T-cell (primary cell): ENCODE data around the gene SLC66A2. TPM values are rescaled to one million over a fixed set of nuclear protein-coding genes. Genes with fewer than 3 reads are reported as not detected.
"Not testable (repeated sequence)": the region's sequence is repeated elsewhere in the genome, so short reads cannot be mapped to it uniquely, and the experiment has no call there.

ENCODE experiments used
- ATAC-seq, 4 experiments: fragments of 200-7000 bp in 3 of 4; fragments of 150-1000 bp in 1 of 4; cut with Tn5 transposase; replicated peaks in 1 of 4; 1 replicate in 3 of 4; 2 replicates in 1 of 4; pipeline ENCODE4 v1.10.0; 2021; ENCODE audit warnings: moderate library complexity in 3 of 4, mild to moderate bottlenecking in 2 of 4, moderate number of reproducible peaks in 1 of 4
- CTCF ChIA-PET, 2 donors: fragments of 300-600 bp; sonication (Branson Sonifier 250); formaldehyde crosslinking; loops; one replicate each; lab custom pipeline; 2022; ENCODE audit warnings: antibody characterized with exemption in 2 of 2; lab: Charles Lee
- POLR2A ChIA-PET, 2 donors: fragments of 300-600 bp; sonication (Branson Sonifier 250); formaldehyde crosslinking; loops; one replicate each; lab custom pipeline; 2022; ENCODE audit warnings: antibody characterized with exemption in 2 of 2; lab: Charles Lee
- DNase-seq, 35 experiments: peaks; one replicate each; pipeline versions ENCODE4 v3.0.0 to v3.0.0-alpha.2; 2013 to 2023
- H3K27ac ChIP-seq: one replicate; pipeline ENCODE4 v1.5.1; 2013; ENCODE audit warnings: low read length
- H3K27me3 ChIP-seq, 2 experiments: replicated peaks in 1 of 2; 1 replicate in 1 of 2; 2 replicates in 1 of 2; pipeline versions ENCODE4 v1.6.1 to v1.7.0; 2013; ENCODE audit warnings: low read length in 1 of 2, mixed read lengths in 1 of 2; ENCODE audit not compliant: control insufficient read depth in 2 of 2, insufficient read depth in 2 of 2; ENCODE audit errors: extremely low read depth in 1 of 2
- H3K36me3 ChIP-seq, 2 donors: 1 replicate in 1 of 2; 2 replicates in 1 of 2; pipeline versions ENCODE4 v1.6.1 to v1.7.0; 2013; ENCODE audit warnings: low read length in 1 of 2; ENCODE audit not compliant: control insufficient read depth in 2 of 2, insufficient read depth in 1 of 2; ENCODE audit errors: extremely low read depth in 1 of 2
- H3K4me1 ChIP-seq, 2 experiments: 1 replicate in 1 of 2; 2 replicates in 1 of 2; pipeline versions ENCODE4 v1.6.1 to v1.7.0; 2013; ENCODE audit warnings: low read length in 2 of 2, mixed read lengths in 1 of 2; ENCODE audit not compliant: insufficient read depth in 2 of 2, control insufficient read depth in 1 of 2; ENCODE audit errors: extremely low read depth in 1 of 2
- H3K4me3 ChIP-seq, 2 donors: 1 replicate in 1 of 2; 2 replicates in 1 of 2; pipeline versions ENCODE4 v1.5.1 to v1.7.0; 2013; ENCODE audit warnings: mild to moderate bottlenecking in 2 of 2, low read length in 1 of 2, moderate library complexity in 1 of 2; ENCODE audit not compliant: control insufficient read depth in 1 of 2; ENCODE audit errors: extremely low read depth in 1 of 2
- H3K9me3 ChIP-seq: 2 replicates; pipeline ENCODE4 v1.7.0; 2013
- H3K27ac Mint-ChIP-seq, 2 donors: one replicate each; pipeline ENCODE4 v1.8.0; 2020 to 2021; ENCODE audit warnings: mild to moderate bottlenecking in 2 of 2, mixed read lengths in 2 of 2
- H3K27me3 Mint-ChIP-seq, 2 donors: one replicate each; pipeline ENCODE4 v1.8.0; 2021 to 2022; ENCODE audit warnings: mixed read lengths in 2 of 2
- H3K36me3 Mint-ChIP-seq: one replicate; pipeline ENCODE4 v1.8.0; 2021; ENCODE audit warnings: mixed read lengths
- H3K4me1 Mint-ChIP-seq, 3 donors: one replicate each; pipeline ENCODE4 v1.8.0; 2020 to 2022; ENCODE audit warnings: mixed read lengths in 3 of 3, mild to moderate bottlenecking in 1 of 3
- H3K4me3 Mint-ChIP-seq, 3 donors: one replicate each; pipeline ENCODE4 v1.8.0; 2020 to 2022; ENCODE audit warnings: mild to moderate bottlenecking in 3 of 3, mixed read lengths in 3 of 3, moderate library complexity in 3 of 3
- H3K9me3 Mint-ChIP-seq, 3 donors: one replicate each; pipeline ENCODE4 v1.8.0; 2020 to 2022; ENCODE audit warnings: mixed read lengths in 3 of 3
- WGBS: methylation state at CpG from one replicate; pipeline ENCODE4 v1.1.5; 2013; ENCODE audit warnings: missing lambda C conversion rate; ENCODE audit not compliant: insufficient coverage; 5-methylcytosine and 5-hydroxymethylcytosine counted together
- total RNA-seq, 35 experiments: library from RNA in 6 of 35; stranded (reverse) in 6 of 35; fragments of 120-200 nt in 1 of 35; gene quantifications; one replicate each; pipeline versions ENCODE4 v1.2.1 to v1.2.4 and lab custom pipeline; 2013 to 2026

SLC66A2 gene
- total RNA-seq, 5 donors from 2014 or later (not counting 1 experiment from before 2014, with no cell fraction given), result 28.4 to 66.5 (median 37.6) TPM

- 94% methylated on average over 17 of the region's 25 CpGs for WGBS
- H3K9me3 ChIP-seq, H3K27me3 Mint-ChIP-seq, DNase-seq, ATAC-seq, H3K9me3 Mint-ChIP-seq, H3K36me3 ChIP-seq, H3K4me3 ChIP-seq, H3K4me1 ChIP-seq, POLR2A ChIA-PET, H3K27ac ChIP-seq, H3K4me3 Mint-ChIP-seq, H3K27me3 ChIP-seq, H3K4me1 Mint-ChIP-seq, H3K36me3 Mint-ChIP-seq, CTCF ChIA-PET, H3K27ac Mint-ChIP-seq: not testable (repeated sequence)
These were observed 73.2 kb downstream of the SLC66A2 start for GRCh38 chr18:79878246-79878645.

GRCh38 chr18:79877163-79878091 is 74.0 kb downstream of the SLC66A2 start:
- H3K4me3 Mint-ChIP-seq, result no peak overlapping the region
- POLR2A ChIA-PET, result no interaction called here
- Histone ChIP-seq H3K4me3 (no peak overlapping the region), H3K4me1 (no peaks in the 10 kb centered on the region), H3K27me3 (peaks cover 0 to 12% of the 10 kb centered on the region in 2 experiments), H3K36me3 (no peaks in the 10 kb centered on the region), H3K9me3 (no peaks in the 10 kb centered on the region), H3K27ac (no peak overlapping the region)
- ATAC-seq, result no peak
- peak in 1 of 35 experiments; percentile 7 for DNase-seq
- peaks cover 0 to 3% of the 10 kb centered on the region in 2 donors for H3K27me3 Mint-ChIP-seq
- CTCF ChIA-PET, result no interaction called here
- no peaks in the 10 kb centered on the region for H3K9me3 Mint-ChIP-seq
- H3K4me1 Mint-ChIP-seq, result no peaks in the 10 kb centered on the region
- H3K27ac Mint-ChIP-seq, result no peak overlapping the region
- H3K36me3 Mint-ChIP-seq, result no peaks in the 10 kb centered on the region
- 76% methylated on average over 28 of the region's 38 CpGs for WGBS

- Histone ChIP-seq H3K4me1 (no peaks in the 10 kb centered on the region), H3K9me3 (no peaks in the 10 kb centered on the region), H3K27ac (no peak overlapping the region), H3K36me3 (no peaks in the 10 kb centered on the region), H3K27me3 (peaks cover 0 to 13% of the 10 kb centered on the region in 2 experiments), H3K4me3 (no peak overlapping the region)
- CTCF ChIA-PET, result no interaction called here
- no peak overlapping the region for H3K4me3 Mint-ChIP-seq
- POLR2A ChIA-PET, result no interaction called here
- WGBS, result 94% methylated on average over 16 of the region's 16 CpGs
- no peaks in the 10 kb centered on the region for H3K4me1 Mint-ChIP-seq
- H3K27me3 Mint-ChIP-seq, result peaks cover 0 to 4% of the 10 kb centered on the region in 2 donors
- peak in 1 of 35 experiments; percentile 0 for DNase-seq
- no peaks in the 10 kb centered on the region for H3K36me3 Mint-ChIP-seq
- H3K27ac Mint-ChIP-seq, result no peak overlapping the region
- no peaks in the 10 kb centered on the region for H3K9me3 Mint-ChIP-seq
- no peak for ATAC-seq
These were observed 75.0 kb downstream of the SLC66A2 start for GRCh38 chr18:79876497-79876896.

GRCh38 chr18:79875931-79876461 is 75.5 kb downstream of the SLC66A2 start:
- DNase-seq, result peak in 1 of 35 experiments; percentile 3
- ATAC-seq, result no peak
- 85% methylated on average over 23 of the region's 23 CpGs for WGBS
- Histone ChIP-seq H3K4me1 (no peaks in the 10 kb centered on the region), H3K9me3 (no peaks in the 10 kb centered on the region), H3K27me3 (peaks cover 0 to 17% of the 10 kb centered on the region in 2 experiments), H3K36me3 (no peaks in the 10 kb centered on the region), H3K4me3 (no peak overlapping the region), H3K27ac (no peak overlapping the region)
- no peaks in the 10 kb centered on the region for H3K4me1 Mint-ChIP-seq
- H3K4me3 Mint-ChIP-seq, result no peak overlapping the region
- POLR2A ChIA-PET, result no interaction called here
- H3K9me3 Mint-ChIP-seq, result no peaks in the 10 kb centered on the region
- peaks cover 0 to 7% of the 10 kb centered on the region in 2 donors for H3K27me3 Mint-ChIP-seq
- CTCF ChIA-PET, result no interaction called here
- H3K36me3 Mint-ChIP-seq, result no peaks in the 10 kb centered on the region
- H3K27ac Mint-ChIP-seq, result no peak overlapping the region

- peak in 1 of 35 experiments; percentile 4 for DNase-seq
- Histone ChIP-seq H3K9me3 (no peaks in the 10 kb centered on the region), H3K36me3 (no peaks in the 10 kb centered on the region), H3K4me3 (no peak overlapping the region), H3K27ac (no peak overlapping the region), H3K4me1 (no peaks in the 10 kb centered on the region), H3K27me3 (peaks cover 0 to 17% of the 10 kb centered on the region in 2 experiments)
- ChIA-PET CTCF (no interaction called here), POLR2A (no interaction called here)
- Mint-ChIP-seq H3K27ac (no peak overlapping the region), H3K9me3 (no peaks in the 10 kb centered on the region), H3K4me3 (no peak overlapping the region), H3K27me3 (peaks cover 0 to 7% of the 10 kb centered on the region in 2 donors), H3K36me3 (no peaks in the 10 kb centered on the region), H3K4me1 (no peaks in the 10 kb centered on the region)
- no peak for ATAC-seq
- WGBS, result 97% methylated on average over 12 of the region's 15 CpGs
These were observed 75.9 kb downstream of the SLC66A2 start for GRCh38 chr18:79875531-79875919.

- H3K4me1 Mint-ChIP-seq, result no peaks in the 10 kb centered on the region
- POLR2A ChIA-PET, result no interaction called here
- Histone ChIP-seq H3K27ac (no peak overlapping the region), H3K27me3 (peaks cover 0 to 20% of the 10 kb centered on the region in 2 experiments), H3K36me3 (no peaks in the 10 kb centered on the region), H3K9me3 (no peaks in the 10 kb centered on the region), H3K4me1 (no peaks in the 10 kb centered on the region), H3K4me3 (no peak overlapping the region)
- H3K4me3 Mint-ChIP-seq, result no peak overlapping the region
- no peaks in the 10 kb centered on the region for H3K36me3 Mint-ChIP-seq
- no peak overlapping the region for H3K27ac Mint-ChIP-seq
- H3K27me3 Mint-ChIP-seq, result peaks cover 0 to 7% of the 10 kb centered on the region in 2 donors
- CTCF ChIA-PET, result no interaction called here
- ATAC-seq, result no peak
- peak in 1 of 35 experiments; percentile 7 for DNase-seq
- H3K9me3 Mint-ChIP-seq, result no peaks in the 10 kb centered on the region
- 82% methylated on average over 15 of the region's 24 CpGs for WGBS
These were observed 76.6 kb downstream of the SLC66A2 start for GRCh38 chr18:79874553-79875530.
